Measurements from ENCODE around the gene FKRP. TPM values are rescaled to one million over a fixed set of nuclear protein-coding genes. Genes with fewer than 3 reads are reported as not detected.
A peak's percentile ranks its signal among the peaks of the same experiment; 100 is the strongest.
"Not testable (repeated sequence)": the region's sequence is repeated elsewhere in the genome, so short reads cannot be mapped to it uniquely, and the experiment has no call there.

Gene FKRP
- total RNA-seq, 4 donors from 2014 or later = 15.7 to 20.4 (median 17.7) TPM

- Histone ChIP-seq H3K4me1 (peaks cover 0 to 13% (median 0%) of the 10 kb centered on the region in 4 donors), H3K36me3 (peaks cover 4 to 86% (median 18%) of the 10 kb centered on the region in 3 donors), H3K27ac (no peak overlapping the region), H3K27me3 (no peaks in the 10 kb centered on the region), H3K9me3 (no peaks in the 10 kb centered on the region), H3K4me3 (no peak overlapping the region)
- no peak for TF ChIP-seq EP300 (IDR thresholded peaks at IDR 0.05)
- no peak for TF ChIP-seq POLR2A (IDR thresholded peaks at IDR 0.05)
- no peak for TF ChIP-seq CTCF (IDR thresholded peaks at IDR 0.05)
- 85 to 91% methylated on average over 13 of the region's 13 CpGs for whole genome bisulfite sequencing, 2 donors
- DNase-seq (ENCODE audit: low spot score in 2 of 2) = no peak
Measured at GRCh38 chr19:46700704-46701103, 45.2 kb upstream of the FKRP start.

GRCh38 chr19:46704379-46705076 lies 41.3 kb upstream of the FKRP start:
- no peaks in the 10 kb centered on the region for H3K4me1 ChIP-seq
- WGBS, 2 donors = 34 to 42% methylated on average over 16 to 20 of the region's 21 CpGs
- DNase-seq (ENCODE audit: low spot score in 2 of 2) = peak; percentile 69 to 91

GRCh38 chr19:46710687-46711086 lies 35.2 kb upstream of the FKRP start:
- Histone ChIP-seq H3K36me3 (peaks cover 4 to 52% (median 18%) of the 10 kb centered on the region in 3 donors), H3K4me1 (peaks cover 0 to 22% (median 11%) of the 10 kb centered on the region in 4 donors), H3K4me3 (no peak overlapping the region), H3K27me3 (no peaks in the 10 kb centered on the region), H3K27ac (no peak overlapping the region), H3K9me3 (no peaks in the 10 kb centered on the region)
- TF ChIP-seq CTCF (IDR thresholded peaks at IDR 0.05) (no peak), POLR2A (IDR thresholded peaks at IDR 0.05) (no peak), EP300 (IDR thresholded peaks at IDR 0.05) (no peak)
- 84 to 85% methylated on average over 25 of the region's 25 CpGs for WGBS, 2 donors
- no peak for DNase-seq (ENCODE audit: low spot score in 2 of 2)

More at GRCh38 chr19:46704379-46705076, 41.3 kb upstream of the FKRP start:
- Histone ChIP-seq H3K36me3 (peaks cover 8 to 91% (median 17%) of the 10 kb centered on the region in 3 donors), H3K9me3 (no peaks in the 10 kb centered on the region), H3K4me3 (no peak overlapping the region), H3K27ac (no peak overlapping the region), H3K27me3 (no peaks in the 10 kb centered on the region)
- no peak for TF ChIP-seq POLR2A (IDR thresholded peaks at IDR 0.05)
- TF ChIP-seq EP300 (IDR thresholded peaks at IDR 0.05) = no peak
- peak; percentile 90 to 99 (median 94) for TF ChIP-seq CTCF (IDR thresholded peaks at IDR 0.05)

GRCh38 chr19:46712768-46713338 lies 33.0 kb upstream of the FKRP start:
- H3K27me3 ChIP-seq; H3K9me3 ChIP-seq; DNase-seq (ENCODE audit: low spot score in 2 of 2); H3K4me3 ChIP-seq: not testable (repeated sequence)
- Histone ChIP-seq H3K27ac (peak overlapping the region in 1 of 4 donors; percentile 98), H3K36me3 (peaks cover 1 to 31% (median 18%) of the 10 kb centered on the region in 3 donors), H3K4me1 (peaks cover 0 to 34% (median 19%) of the 10 kb centered on the region in 4 donors)
- 77 to 81% methylated on average over 6 of the region's 6 CpGs for WGBS, 2 donors

GRCh38 chr19:46713781-46714443 lies 31.9 kb upstream of the FKRP start:
- DNase-seq (ENCODE audit: low spot score in 2 of 2) = peak; percentile 87 to 96
- TF ChIP-seq EP300 (IDR thresholded peaks at IDR 0.05) (peak in 1 of 2 donors; percentile 32), CTCF (IDR thresholded peaks at IDR 0.05) (no peak), POLR2A (IDR thresholded peaks at IDR 0.05) (no peak)
- Histone ChIP-seq H3K4me3 (peak overlapping the region; percentile 60 to 82 (median 74)), H3K9me3 (no peaks in the 10 kb centered on the region), H3K27me3 (no peaks in the 10 kb centered on the region), H3K4me1 (peaks cover 0 to 41% (median 24%) of the 10 kb centered on the region in 4 donors), H3K27ac (peak overlapping the region; percentile 82 to 98 (median 88)), H3K36me3 (peaks cover 0 to 21% (median 18%) of the 10 kb centered on the region in 3 donors)
- 0 to 1% methylated on average over 26 to 34 of the region's 39 CpGs for WGBS, 2 donors
